Adrenal gland (tissue), 5 donors: ENCODE data around the gene NUP133.

ENCODE experiments used
- POLR2A ChIP-seq, 2 donors: fragments of 450-650 bp; IDR thresholded peaks; one replicate each; pipeline ENCODE4 v1.6.1; 2017; ENCODE audit warnings: antibody characterized with exemption in 2 of 2, mild to moderate bottlenecking in 2 of 2, moderate library complexity in 1 of 2
- TF ChIP-seq, protein P1 (sequence below), 6 experiments: fragments of 450-650 bp in 4 of 6; fragments of 200-600 bp in 2 of 6; sonication (generic) in 1 of 6; IDR thresholded peaks; 1 replicate in 5 of 6; 2 replicates in 1 of 6; pipeline versions ENCODE4 v1.5.1 to v1.8.0; 2016 to 2021; ENCODE audit warnings: antibody characterized with exemption in 6 of 6, mild to moderate bottlenecking in 2 of 6, moderate library complexity in 1 of 6
- donor health status: DM: no; HTN: no; CAD: no.

DNA sequence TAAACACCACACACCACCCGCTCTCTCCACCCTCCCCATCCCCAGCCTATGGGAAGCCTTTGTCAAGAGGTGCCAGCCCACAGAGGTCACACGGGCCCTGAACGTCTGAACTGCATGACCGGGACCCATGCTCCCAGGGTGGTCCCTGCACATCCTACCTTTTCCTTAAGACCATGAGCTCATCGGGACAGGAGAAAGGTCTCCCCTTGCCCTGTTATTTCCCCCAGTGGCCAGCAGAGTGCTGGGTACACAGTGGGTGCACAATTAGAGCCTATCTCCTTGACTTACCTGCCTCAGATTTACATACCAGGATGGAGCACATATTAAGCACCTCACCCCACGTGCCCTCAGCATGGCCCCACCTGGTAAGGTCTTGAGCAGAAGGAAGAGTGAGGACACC is 105.1 kb downstream of the NUP133 start:
- TF ChIP-seq, protein P1, sequence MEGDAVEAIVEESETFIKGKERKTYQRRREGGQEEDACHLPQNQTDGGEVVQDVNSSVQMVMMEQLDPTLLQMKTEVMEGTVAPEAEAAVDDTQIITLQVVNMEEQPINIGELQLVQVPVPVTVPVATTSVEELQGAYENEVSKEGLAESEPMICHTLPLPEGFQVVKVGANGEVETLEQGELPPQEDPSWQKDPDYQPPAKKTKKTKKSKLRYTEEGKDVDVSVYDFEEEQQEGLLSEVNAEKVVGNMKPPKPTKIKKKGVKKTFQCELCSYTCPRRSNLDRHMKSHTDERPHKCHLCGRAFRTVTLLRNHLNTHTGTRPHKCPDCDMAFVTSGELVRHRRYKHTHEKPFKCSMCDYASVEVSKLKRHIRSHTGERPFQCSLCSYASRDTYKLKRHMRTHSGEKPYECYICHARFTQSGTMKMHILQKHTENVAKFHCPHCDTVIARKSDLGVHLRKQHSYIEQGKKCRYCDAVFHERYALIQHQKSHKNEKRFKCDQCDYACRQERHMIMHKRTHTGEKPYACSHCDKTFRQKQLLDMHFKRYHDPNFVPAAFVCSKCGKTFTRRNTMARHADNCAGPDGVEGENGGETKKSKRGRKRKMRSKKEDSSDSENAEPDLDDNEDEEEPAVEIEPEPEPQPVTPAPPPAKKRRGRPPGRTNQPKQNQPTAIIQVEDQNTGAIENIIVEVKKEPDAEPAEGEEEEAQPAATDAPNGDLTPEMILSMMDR (IDR thresholded peaks at IDR 0.05), result no peak
- no peak for TF ChIP-seq POLR2A (IDR thresholded peaks at IDR 0.05)
